ENCODE measurements around the gene PLEKHG2.

The PLEKHG2 gene

DNA sequence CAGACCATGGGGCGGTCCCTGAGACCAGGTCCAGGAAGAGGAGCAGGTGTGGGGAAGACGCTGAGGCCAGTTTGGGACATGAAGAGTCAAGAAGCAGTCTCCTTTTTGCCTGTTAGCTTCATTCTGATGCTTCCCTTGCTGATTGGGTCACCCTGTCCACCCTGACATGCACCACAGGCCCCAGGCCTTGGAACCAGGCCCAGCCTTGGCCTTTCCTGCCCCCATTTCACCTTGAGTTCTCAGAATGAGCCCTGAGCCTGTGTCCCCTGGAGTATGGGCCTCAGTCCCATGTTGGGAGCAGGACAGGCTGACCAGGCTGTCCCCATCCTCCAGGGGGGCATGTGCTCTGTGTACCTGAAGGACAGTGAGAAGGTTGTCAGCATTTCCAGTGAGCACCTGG, 63.3 kb downstream of the PLEKHG2 start:
- TF ChIP-seq, protein P1, sequence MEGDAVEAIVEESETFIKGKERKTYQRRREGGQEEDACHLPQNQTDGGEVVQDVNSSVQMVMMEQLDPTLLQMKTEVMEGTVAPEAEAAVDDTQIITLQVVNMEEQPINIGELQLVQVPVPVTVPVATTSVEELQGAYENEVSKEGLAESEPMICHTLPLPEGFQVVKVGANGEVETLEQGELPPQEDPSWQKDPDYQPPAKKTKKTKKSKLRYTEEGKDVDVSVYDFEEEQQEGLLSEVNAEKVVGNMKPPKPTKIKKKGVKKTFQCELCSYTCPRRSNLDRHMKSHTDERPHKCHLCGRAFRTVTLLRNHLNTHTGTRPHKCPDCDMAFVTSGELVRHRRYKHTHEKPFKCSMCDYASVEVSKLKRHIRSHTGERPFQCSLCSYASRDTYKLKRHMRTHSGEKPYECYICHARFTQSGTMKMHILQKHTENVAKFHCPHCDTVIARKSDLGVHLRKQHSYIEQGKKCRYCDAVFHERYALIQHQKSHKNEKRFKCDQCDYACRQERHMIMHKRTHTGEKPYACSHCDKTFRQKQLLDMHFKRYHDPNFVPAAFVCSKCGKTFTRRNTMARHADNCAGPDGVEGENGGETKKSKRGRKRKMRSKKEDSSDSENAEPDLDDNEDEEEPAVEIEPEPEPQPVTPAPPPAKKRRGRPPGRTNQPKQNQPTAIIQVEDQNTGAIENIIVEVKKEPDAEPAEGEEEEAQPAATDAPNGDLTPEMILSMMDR (IDR thresholded peaks at IDR 0.05; ENCODE audit: insufficient read depth, low read length, poor library complexity, severe bottlenecking) = no peak
- no peak overlapping the region for H3K4me3 ChIP-seq (replicated peaks; ENCODE audit: low read depth, low read length)
- H3K36me3 ChIP-seq (ENCODE audit: control insufficient read depth, insufficient read depth, low read length) = peaks cover 45% of the 10 kb centered on the region
- DNase-seq (ENCODE audit: extremely low read depth, insufficient read length) = no peak
- no peaks in the 10 kb centered on the region for H3K27me3 ChIP-seq (replicated peaks; ENCODE audit: control insufficient read depth, insufficient read depth, low read length)
